MM.1S (cell line): ENCODE results near the gene CYTH4.

ENCODE experiments used
- DNase-seq: peaks from one replicate; pipeline ENCODE4 v3.0.0-alpha.2; 2015
- H2AFZ ChIP-seq: fragments of 300-600 bp; sonication (generic); 2 replicates; pipeline ENCODE4 v1.6.0; 2016; ENCODE audit warnings: antibody characterized with exemption, low read length
- H3F3A ChIP-seq: fragments of 300-600 bp; sonication (generic); 2 replicates; pipeline ENCODE4 v1.6.1; 2016; ENCODE audit warnings: mild to moderate bottlenecking, antibody characterized with exemption, low read length, moderate library complexity, mixed read lengths; ENCODE audit not compliant: insufficient read depth
- H3K27ac ChIP-seq: fragments of 300-600 bp; sonication (generic); 2 replicates; pipeline ENCODE4 v1.5.1; 2016; ENCODE audit warnings: mild to moderate bottlenecking, low read length
- H3K27me3 ChIP-seq: fragments of 300-600 bp; sonication (generic); replicated peaks from 2 replicates; pipeline ENCODE4 v1.6.0; 2016; ENCODE audit warnings: low read length; ENCODE audit not compliant: insufficient read depth
- H3K36me3 ChIP-seq: fragments of 300-600 bp; sonication (generic); replicated peaks from 2 replicates; pipeline ENCODE4 v1.6.1; 2016; ENCODE audit warnings: mild to moderate bottlenecking, low read length, mixed read lengths; ENCODE audit not compliant: insufficient read depth
- H3K4me1 ChIP-seq: fragments of 300-600 bp; sonication (generic); 2 replicates; pipeline ENCODE4 v1.6.1; 2016; ENCODE audit warnings: low read length, mixed read lengths
- H3K4me2 ChIP-seq: fragments of 300-600 bp; sonication (generic); 2 replicates; pipeline ENCODE4 v1.6.0; 2016; ENCODE audit warnings: low read depth, low read length
- H3K4me3 ChIP-seq: fragments of 300-600 bp; sonication (generic); 2 replicates; pipeline ENCODE4 v1.5.1; 2016; ENCODE audit warnings: low read length, mixed read lengths
- H3K79me2 ChIP-seq: fragments of 300-600 bp; sonication (generic); 2 replicates; pipeline ENCODE4 v1.6.1; 2016; ENCODE audit warnings: mixed run types, low read length, mixed read lengths
- H3K9ac ChIP-seq: fragments of 300-600 bp; sonication (generic); 2 replicates; pipeline ENCODE4 v1.6.1; 2016; ENCODE audit warnings: low read length, mixed read lengths
- H3K9me2 ChIP-seq: fragments of 300-600 bp; sonication (generic); replicated peaks from 2 replicates; pipeline ENCODE4 v1.6.1; 2016; ENCODE audit warnings: mild to moderate bottlenecking, low read length, mixed read lengths; ENCODE audit not compliant: insufficient read depth
- H3K9me3 ChIP-seq: fragments of 300-600 bp; sonication (generic); replicated peaks from 2 replicates; pipeline ENCODE4 v1.6.1; 2016; ENCODE audit warnings: mild to moderate bottlenecking, low read length, mixed read lengths; ENCODE audit not compliant: insufficient read depth
- H4K20me1 ChIP-seq: fragments of 300-600 bp; sonication (generic); 2 replicates; pipeline ENCODE4 v1.6.1; 2016; ENCODE audit warnings: mild to moderate bottlenecking, low read length, moderate library complexity, mixed read lengths; ENCODE audit not compliant: insufficient read depth
- CTCF ChIP-seq: fragments of 300-600 bp; sonication (generic); IDR thresholded peaks from 2 replicates; pipeline ENCODE4 v1.5.1; 2016; ENCODE audit warnings: antibody characterized with exemption, low read length, mixed read lengths
- EZH2 ChIP-seq: fragments of 300-600 bp; sonication (generic); optimal IDR thresholded peaks from 2 replicates; pipeline ENCODE3; 2017; ENCODE audit warnings: low read depth, mild to moderate bottlenecking, antibody characterized with exemption, low read length, mixed read lengths
- EZH2phosphoT487 ChIP-seq: fragments of 300-600 bp; sonication (generic); IDR thresholded peaks from 2 replicates; pipeline ENCODE4 v1.6.1; 2018; ENCODE audit warnings: antibody characterized with exemption, low read length

The CYTH4 gene

GRCh38 chr22:37358917-37359316 lies 76.6 kb downstream of the CYTH4 start:
- Histone ChIP-seq H4K20me1 (no peaks in the 10 kb centered on the region), H3K27ac (no peak overlapping the region), H3K9me3 (no peaks in the 10 kb centered on the region), H3F3A (no peaks in the 10 kb centered on the region), H3K4me2 (no peak overlapping the region), H3K79me2 (no peaks in the 10 kb centered on the region), H3K27me3 (peaks cover 74% of the 10 kb centered on the region), H3K4me1 (no peaks in the 10 kb centered on the region), H3K9me2 (no peaks in the 10 kb centered on the region), H3K9ac (no peak overlapping the region), H2AFZ (no peak overlapping the region), H3K4me3 (no peak overlapping the region), H3K36me3 (no peaks in the 10 kb centered on the region)
- TF ChIP-seq CTCF = no peak
- TF ChIP-seq EZH2phosphoT487 = no peak
- TF ChIP-seq EZH2 = no peak
- no peak for DNase-seq

- no peaks in the 10 kb centered on the region for H3K4me1 ChIP-seq
- no peaks in the 10 kb centered on the region for H3K9me3 ChIP-seq
- no peaks in the 10 kb centered on the region for H3K9me2 ChIP-seq
- H2AFZ ChIP-seq = no peak overlapping the region
- H3K27ac ChIP-seq = no peak overlapping the region
- no peak for DNase-seq
- H3K9ac ChIP-seq = no peak overlapping the region
- H3F3A ChIP-seq = no peaks in the 10 kb centered on the region
- TF ChIP-seq CTCF (no peak), EZH2phosphoT487 (no peak), EZH2 (no peak)
- no peaks in the 10 kb centered on the region for H3K36me3 ChIP-seq
- H4K20me1 ChIP-seq = no peaks in the 10 kb centered on the region
- H3K79me2 ChIP-seq = no peaks in the 10 kb centered on the region
- no peak overlapping the region for H3K4me2 ChIP-seq
- H3K4me3 ChIP-seq = no peak overlapping the region
- H3K27me3 ChIP-seq = peaks cover 55% of the 10 kb centered on the region
These were observed 80.3 kb downstream of the CYTH4 start for GRCh38 chr22:37362621-37363020.

GRCh38 chr22:37363261-37363992 lies 81.1 kb downstream of the CYTH4 start:
- Histone ChIP-seq H3K4me1 (no peaks in the 10 kb centered on the region), H3K79me2 (no peaks in the 10 kb centered on the region), H2AFZ (no peak overlapping the region), H3F3A (no peaks in the 10 kb centered on the region), H3K9me2 (no peaks in the 10 kb centered on the region), H4K20me1 (no peaks in the 10 kb centered on the region), H3K9ac (no peak overlapping the region), H3K4me3 (no peak overlapping the region), H3K27ac (no peak overlapping the region), H3K36me3 (no peaks in the 10 kb centered on the region), H3K27me3 (peaks cover 47% of the 10 kb centered on the region), H3K4me2 (no peak overlapping the region), H3K9me3 (no peaks in the 10 kb centered on the region)
- TF ChIP-seq CTCF = no peak
- TF ChIP-seq EZH2phosphoT487 = no peak
- TF ChIP-seq EZH2 = no peak
- DNase-seq = no peak
